ENCODE results near the gene CCDC68. TPM values are rescaled to one million over a fixed set of nuclear protein-coding genes. Genes with fewer than 3 reads are reported as not detected.

The CCDC68 gene
- total and polyA plus RNA-seq, 2 of the 13 experiments (the other 11 are each of a cell fraction or from before 2014, with no cell fraction given) = 4.6 to 13.3 TPM

DNA sequence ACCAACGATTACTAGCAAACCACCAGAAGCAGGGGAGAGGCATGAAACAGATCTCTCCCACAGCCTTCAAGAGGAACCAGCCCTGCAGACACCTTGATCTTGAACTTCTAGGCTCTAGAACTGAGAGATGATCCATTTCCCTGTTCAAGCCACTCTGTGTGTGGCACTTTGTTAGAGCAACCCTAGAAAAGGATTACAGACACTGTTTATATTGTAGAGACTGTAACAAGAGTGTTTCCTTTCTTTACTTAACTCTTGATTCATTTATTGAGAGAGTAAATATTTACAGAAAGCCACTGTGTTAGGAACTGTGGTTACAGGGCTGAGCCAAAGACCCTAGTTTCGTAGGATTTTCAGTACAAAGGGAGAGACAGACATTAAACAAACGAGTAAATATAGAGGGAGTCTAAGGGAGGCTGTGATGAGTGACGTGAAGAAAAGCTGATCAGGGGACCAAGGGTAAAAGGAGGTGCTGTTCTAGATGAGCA, 10.9 kb downstream of the CCDC68 start (continued):
- TF ChIP-seq, protein P1, sequence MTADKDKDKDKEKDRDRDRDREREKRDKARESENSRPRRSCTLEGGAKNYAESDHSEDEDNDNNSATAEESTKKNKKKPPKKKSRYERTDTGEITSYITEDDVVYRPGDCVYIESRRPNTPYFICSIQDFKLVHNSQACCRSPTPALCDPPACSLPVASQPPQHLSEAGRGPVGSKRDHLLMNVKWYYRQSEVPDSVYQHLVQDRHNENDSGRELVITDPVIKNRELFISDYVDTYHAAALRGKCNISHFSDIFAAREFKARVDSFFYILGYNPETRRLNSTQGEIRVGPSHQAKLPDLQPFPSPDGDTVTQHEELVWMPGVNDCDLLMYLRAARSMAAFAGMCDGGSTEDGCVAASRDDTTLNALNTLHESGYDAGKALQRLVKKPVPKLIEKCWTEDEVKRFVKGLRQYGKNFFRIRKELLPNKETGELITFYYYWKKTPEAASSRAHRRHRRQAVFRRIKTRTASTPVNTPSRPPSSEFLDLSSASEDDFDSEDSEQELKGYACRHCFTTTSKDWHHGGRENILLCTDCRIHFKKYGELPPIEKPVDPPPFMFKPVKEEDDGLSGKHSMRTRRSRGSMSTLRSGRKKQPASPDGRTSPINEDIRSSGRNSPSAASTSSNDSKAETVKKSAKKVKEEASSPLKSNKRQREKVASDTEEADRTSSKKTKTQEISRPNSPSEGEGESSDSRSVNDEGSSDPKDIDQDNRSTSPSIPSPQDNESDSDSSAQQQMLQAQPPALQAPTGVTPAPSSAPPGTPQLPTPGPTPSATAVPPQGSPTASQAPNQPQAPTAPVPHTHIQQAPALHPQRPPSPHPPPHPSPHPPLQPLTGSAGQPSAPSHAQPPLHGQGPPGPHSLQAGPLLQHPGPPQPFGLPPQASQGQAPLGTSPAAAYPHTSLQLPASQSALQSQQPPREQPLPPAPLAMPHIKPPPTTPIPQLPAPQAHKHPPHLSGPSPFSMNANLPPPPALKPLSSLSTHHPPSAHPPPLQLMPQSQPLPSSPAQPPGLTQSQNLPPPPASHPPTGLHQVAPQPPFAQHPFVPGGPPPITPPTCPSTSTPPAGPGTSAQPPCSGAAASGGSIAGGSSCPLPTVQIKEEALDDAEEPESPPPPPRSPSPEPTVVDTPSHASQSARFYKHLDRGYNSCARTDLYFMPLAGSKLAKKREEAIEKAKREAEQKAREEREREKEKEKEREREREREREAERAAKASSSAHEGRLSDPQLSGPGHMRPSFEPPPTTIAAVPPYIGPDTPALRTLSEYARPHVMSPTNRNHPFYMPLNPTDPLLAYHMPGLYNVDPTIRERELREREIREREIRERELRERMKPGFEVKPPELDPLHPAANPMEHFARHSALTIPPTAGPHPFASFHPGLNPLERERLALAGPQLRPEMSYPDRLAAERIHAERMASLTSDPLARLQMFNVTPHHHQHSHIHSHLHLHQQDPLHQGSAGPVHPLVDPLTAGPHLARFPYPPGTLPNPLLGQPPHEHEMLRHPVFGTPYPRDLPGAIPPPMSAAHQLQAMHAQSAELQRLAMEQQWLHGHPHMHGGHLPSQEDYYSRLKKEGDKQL (CRISPR knock-in tag; IDR thresholded peaks at IDR 0.05; ENCODE audit: low read depth) = peak; percentile 96
- TF ChIP-seq SUZ12 (IDR thresholded peaks at IDR 0.05; ENCODE audit: low read depth, low read length) (no peak), ZNF652 (CRISPR knock-in tag; IDR thresholded peaks at IDR 0.05; ENCODE audit: borderline replicate concordance, low read depth) (peak; percentile 82), KDM3A (CRISPR knock-in tag; IDR thresholded peaks at IDR 0.05; ENCODE audit: low read depth) (0 out of 2 replicates have a peak, but pooled peaks have one; percentile 21), ZMYM4 (CRISPR knock-in tag; IDR thresholded peaks at IDR 0.05) (peak; percentile 27; the same call in 1 of the 2 replicates), SKI (IDR thresholded peaks at IDR 0.05; ENCODE audit: partially characterized antibody) (peak; percentile 97), RFXANK (CRISPR knock-in tag; IDR thresholded peaks at IDR 0.05) (0 out of 2 replicates have a peak, but pooled peaks have one; percentile 25), CBFB (CRISPR knock-in tag; IDR thresholded peaks at IDR 0.05) (peak; percentile 75; the same call in 1 of the 2 replicates), BCL6 (CRISPR knock-in tag; IDR thresholded peaks at IDR 0.05) (peak; percentile 98), SRSF9 (IDR thresholded peaks at IDR 0.05; ENCODE audit: borderline replicate concordance, insufficient read depth, low read depth, low read length, poor library complexity, severe bottlenecking) (no peak), TCF12 (IDR thresholded peaks at IDR 0.05) (no peak), TCF12 (CRISPR knock-in tag; IDR thresholded peaks at IDR 0.05) (no peak), ZNF331 (CRISPR knock-in tag; IDR thresholded peaks at IDR 0.05) (peak; percentile 69), TARDBP (CRISPR knock-in tag; IDR thresholded peaks at IDR 0.05) (peak; percentile 88), ZNF629 (CRISPR knock-in tag; conservative IDR thresholded peaks at IDR 0.05) (0 out of 2 replicates have a peak, but pooled peaks have one; percentile 29), CREB1 (IDR thresholded peaks at IDR 0.05) (0 out of 2 replicates have a peak, but pooled peaks have one; percentile 38), CREB1 (CRISPR knock-in tag; IDR thresholded peaks at IDR 0.05) (peak; percentile 87), SAP130 (CRISPR knock-in tag; IDR thresholded peaks at IDR 0.05; ENCODE audit: low read depth) (peak; percentile 87), BRD4 (CRISPR knock-in tag; IDR thresholded peaks at IDR 0.05) (no peak), PHF5A (CRISPR knock-in tag; IDR thresholded peaks at IDR 0.05; ENCODE audit: low read depth, unreplicated experiment) (no peak), THAP11 (CRISPR knock-in tag; IDR thresholded peaks at IDR 0.05) (peak; percentile 58; the same call in 1 of the 2 replicates)
- TF ChIP-seq, protein P2, sequence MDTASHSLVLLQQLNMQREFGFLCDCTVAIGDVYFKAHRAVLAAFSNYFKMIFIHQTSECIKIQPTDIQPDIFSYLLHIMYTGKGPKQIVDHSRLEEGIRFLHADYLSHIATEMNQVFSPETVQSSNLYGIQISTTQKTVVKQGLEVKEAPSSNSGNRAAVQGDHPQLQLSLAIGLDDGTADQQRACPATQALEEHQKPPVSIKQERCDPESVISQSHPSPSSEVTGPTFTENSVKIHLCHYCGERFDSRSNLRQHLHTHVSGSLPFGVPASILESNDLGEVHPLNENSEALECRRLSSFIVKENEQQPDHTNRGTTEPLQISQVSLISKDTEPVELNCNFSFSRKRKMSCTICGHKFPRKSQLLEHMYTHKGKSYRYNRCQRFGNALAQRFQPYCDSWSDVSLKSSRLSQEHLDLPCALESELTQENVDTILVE (CRISPR knock-in tag; IDR thresholded peaks at IDR 0.05) = peak; percentile 72; the same call in 1 of the 2 replicates
- TF ChIP-seq, protein P3, sequence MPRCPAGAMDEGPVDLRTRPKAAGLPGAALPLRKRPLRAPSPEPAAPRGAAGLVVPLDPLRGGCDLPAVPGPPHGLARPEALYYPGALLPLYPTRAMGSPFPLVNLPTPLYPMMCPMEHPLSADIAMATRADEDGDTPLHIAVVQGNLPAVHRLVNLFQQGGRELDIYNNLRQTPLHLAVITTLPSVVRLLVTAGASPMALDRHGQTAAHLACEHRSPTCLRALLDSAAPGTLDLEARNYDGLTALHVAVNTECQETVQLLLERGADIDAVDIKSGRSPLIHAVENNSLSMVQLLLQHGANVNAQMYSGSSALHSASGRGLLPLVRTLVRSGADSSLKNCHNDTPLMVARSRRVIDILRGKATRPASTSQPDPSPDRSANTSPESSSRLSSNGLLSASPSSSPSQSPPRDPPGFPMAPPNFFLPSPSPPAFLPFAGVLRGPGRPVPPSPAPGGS (CRISPR knock-in tag; IDR thresholded peaks at IDR 0.05) = no peak
- TF ChIP-seq, protein P4, sequence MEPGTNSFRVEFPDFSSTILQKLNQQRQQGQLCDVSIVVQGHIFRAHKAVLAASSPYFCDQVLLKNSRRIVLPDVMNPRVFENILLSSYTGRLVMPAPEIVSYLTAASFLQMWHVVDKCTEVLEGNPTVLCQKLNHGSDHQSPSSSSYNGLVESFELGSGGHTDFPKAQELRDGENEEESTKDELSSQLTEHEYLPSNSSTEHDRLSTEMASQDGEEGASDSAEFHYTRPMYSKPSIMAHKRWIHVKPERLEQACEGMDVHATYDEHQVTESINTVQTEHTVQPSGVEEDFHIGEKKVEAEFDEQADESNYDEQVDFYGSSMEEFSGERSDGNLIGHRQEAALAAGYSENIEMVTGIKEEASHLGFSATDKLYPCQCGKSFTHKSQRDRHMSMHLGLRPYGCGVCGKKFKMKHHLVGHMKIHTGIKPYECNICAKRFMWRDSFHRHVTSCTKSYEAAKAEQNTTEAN (CRISPR knock-in tag; conservative IDR thresholded peaks at IDR 0.05) = 0 out of 2 replicates have a peak, but pooled peaks have one; percentile 18

Data from HepG2 (cell line).